CD4-positive, alpha-beta T cell treated with Interleukin-15 for 4 hours (primary cell): ENCODE results near the gene PDGFA.

ENCODE experiments used
- DNase-seq: peaks from one replicate; pipeline ENCODE4 v3.0.0-alpha.2; 2020; ENCODE audit warnings: low spot score

The PDGFA gene

GRCh38 chr7:460374-461116 is 59.1 kb downstream of the PDGFA start:
- no peak for DNase-seq

GRCh38 chr7:459584-460373 is 59.9 kb downstream of the PDGFA start:
- no peak for DNase-seq

- DNase-seq = no peak
Measured at GRCh38 chr7:458511-459245, 61.0 kb downstream of the PDGFA start.

- no peak for DNase-seq
Measured at GRCh38 chr7:457814-458510, 61.7 kb downstream of the PDGFA start.

- DNase-seq = no peak
Measured at GRCh38 chr7:455110-455928, 64.3 kb downstream of the PDGFA start.

GRCh38 chr7:454356-455109 is 65.1 kb downstream of the PDGFA start:
- DNase-seq = no peak

GRCh38 chr7:453597-454306 is 65.9 kb downstream of the PDGFA start:
- DNase-seq = no peak

GRCh38 chr7:452791-453455 is 66.7 kb downstream of the PDGFA start:
- DNase-seq = no peak

- DNase-seq = no peak
Measured at GRCh38 chr7:452226-452751, 67.4 kb downstream of the PDGFA start.

- DNase-seq = no peak
Measured at GRCh38 chr7:451255-452225, 68.1 kb downstream of the PDGFA start.

- DNase-seq = no peak
Measured at GRCh38 chr7:450741-451140, 68.9 kb downstream of the PDGFA start.

- DNase-seq = no peak
Measured at GRCh38 chr7:450036-450435, 69.6 kb downstream of the PDGFA start.

GRCh38 chr7:449324-450019 is 70.2 kb downstream of the PDGFA start:
- DNase-seq = no peak

GRCh38 chr7:447523-447922 is 72.1 kb downstream of the PDGFA start:
- no peak for DNase-seq
